Progenitor cell of endocrine pancreas (in vitro differentiated cells): Measurements from ENCODE around the gene PFKP. TPM values are rescaled to one million over a fixed set of nuclear protein-coding genes. Genes with fewer than 3 reads are reported as not detected.

Experiments
- DNase-seq: peaks from one replicate; pipeline ENCODE4 v3.0.0; 2021; ENCODE audit warnings: low spot score; ENCODE audit not compliant: unreplicated experiment
- H3K27ac Mint-ChIP-seq: 2 replicates; pipeline ENCODE4 v1.8.0; 2021; ENCODE audit warnings: mild to moderate bottlenecking, moderate library complexity, mixed read lengths
- H3K27me3 Mint-ChIP-seq: 2 replicates; pipeline ENCODE4 v1.8.0; 2021; ENCODE audit warnings: mixed read lengths
- H3K36me3 Mint-ChIP-seq: 2 replicates; pipeline ENCODE4 v1.8.0; 2022; ENCODE audit warnings: mixed read lengths; ENCODE audit not compliant: insufficient read depth
- H3K4me1 Mint-ChIP-seq: 2 replicates; pipeline ENCODE4 v1.8.0; 2021; ENCODE audit warnings: low read depth, mixed read lengths
- H3K4me3 Mint-ChIP-seq: 2 replicates; pipeline ENCODE4 v1.8.0; 2021; ENCODE audit warnings: low read depth, mild to moderate bottlenecking, moderate library complexity, mixed read lengths
- H3K9me3 Mint-ChIP-seq: 2 replicates; pipeline ENCODE4 v1.8.0; 2021; ENCODE audit warnings: low read depth, mixed read lengths
- CTCF ChIP-seq: fragments of 200-600 bp; sonication (generic); IDR thresholded peaks from one replicate; pipeline ENCODE4 v1.5.0; 2021; ENCODE audit warnings: antibody characterized with exemption, mild to moderate bottlenecking; ENCODE audit not compliant: unreplicated experiment
- total RNA-seq: library from RNA; stranded (reverse); gene quantifications from 2 replicates; pipeline ENCODE4 v1.2.1, GENCODE V29; 2021

The PFKP gene
- total RNA-seq, 1 donor from 2014 or later: 4.8 TPM

DNA sequence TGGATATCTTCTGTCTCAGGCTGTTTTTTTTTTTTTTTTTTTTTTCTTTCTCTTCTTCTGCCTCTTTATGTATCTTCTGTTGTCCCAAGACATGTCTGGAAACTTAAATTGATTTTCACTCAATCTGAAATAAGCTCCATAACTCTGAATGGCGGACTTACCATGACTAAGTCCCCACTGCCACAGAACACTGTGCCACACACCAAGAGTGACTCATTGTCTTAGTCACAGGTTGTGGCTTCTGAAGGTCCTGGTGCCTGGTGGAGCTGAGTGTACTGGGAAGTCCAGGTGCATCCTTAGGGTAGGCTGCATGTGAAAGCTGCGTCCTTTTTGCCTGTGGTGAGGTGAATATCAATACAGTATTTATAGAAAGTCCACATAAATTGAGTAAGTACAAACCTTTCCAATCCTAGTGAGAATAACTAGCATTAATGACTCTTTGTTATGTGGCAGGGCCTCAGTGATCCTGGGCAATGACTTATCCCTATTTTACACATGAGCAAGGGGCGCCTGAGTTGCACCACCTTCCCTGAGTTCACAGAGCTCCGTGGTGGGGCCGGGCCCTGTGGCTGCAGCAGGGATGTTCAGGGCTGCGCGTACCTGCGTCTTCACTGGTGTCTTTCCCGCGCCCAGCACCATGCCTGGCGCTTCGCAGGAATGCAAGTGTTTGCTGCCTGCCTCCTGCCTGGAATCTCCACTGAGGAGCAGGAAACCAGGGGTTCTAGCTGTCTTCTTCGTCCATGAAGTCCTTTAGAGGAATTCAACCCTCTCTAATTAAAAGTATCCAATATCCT is 4.3 kb downstream of the PFKP start:
- Mint-ChIP-seq H3K9me3 (no peaks in the 10 kb centered on the region), H3K4me1 (no peaks in the 10 kb centered on the region), H3K27me3 (peaks cover 61% of the 10 kb centered on the region), H3K4me3 (no peak overlapping the region), H3K36me3 (no peaks in the 10 kb centered on the region), H3K27ac (no peak overlapping the region)
- no peak for DNase-seq
- TF ChIP-seq CTCF: no peak

- TF ChIP-seq CTCF: no peak
- no peak overlapping the region for H3K27ac Mint-ChIP-seq
- H3K4me1 Mint-ChIP-seq: no peaks in the 10 kb centered on the region
- H3K9me3 Mint-ChIP-seq: no peaks in the 10 kb centered on the region
- H3K27me3 Mint-ChIP-seq: peaks cover 64% of the 10 kb centered on the region
- no peak overlapping the region for H3K4me3 Mint-ChIP-seq
- DNase-seq: no peak
- H3K36me3 Mint-ChIP-seq: no peaks in the 10 kb centered on the region
Observed at GRCh38 chr10:3072641-3073360, 5.5 kb downstream of the PFKP start.

DNA sequence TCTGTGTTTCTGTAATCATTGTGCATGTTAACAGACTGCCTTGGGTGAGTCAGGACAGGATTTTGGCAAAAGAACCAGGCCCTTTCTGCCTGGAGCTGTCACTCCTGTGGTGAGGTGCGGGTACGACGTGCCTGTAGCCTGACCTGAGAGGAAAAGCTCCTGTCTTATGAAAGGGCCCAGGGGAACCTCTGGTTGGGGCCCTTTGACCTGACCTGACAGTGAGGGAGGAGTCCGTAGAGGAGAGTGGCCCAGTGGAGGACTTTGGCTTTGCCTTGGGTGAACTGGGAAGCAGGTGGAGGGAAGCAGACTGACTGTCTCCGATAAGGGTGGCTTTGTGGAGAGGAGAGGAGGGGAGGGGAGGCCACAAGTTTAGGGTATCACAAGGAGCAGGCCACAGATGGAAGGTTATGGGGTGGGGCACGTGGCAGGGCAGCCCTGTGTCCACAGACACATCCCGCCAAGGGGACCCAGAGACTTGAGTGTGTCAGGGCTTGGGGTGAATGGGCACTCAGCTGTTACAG is 6.9 kb downstream of the PFKP start:
- Mint-ChIP-seq H3K4me3 (no peak overlapping the region), H3K27me3 (peaks cover 55% of the 10 kb centered on the region), H3K9me3 (no peaks in the 10 kb centered on the region), H3K36me3 (no peaks in the 10 kb centered on the region), H3K27ac (no peak overlapping the region), H3K4me1 (no peaks in the 10 kb centered on the region)
- DNase-seq: no peak
- no peak for TF ChIP-seq CTCF

- no peak overlapping the region for H3K27ac Mint-ChIP-seq
- no peak for DNase-seq
- no peaks in the 10 kb centered on the region for H3K9me3 Mint-ChIP-seq
- no peaks in the 10 kb centered on the region for H3K4me1 Mint-ChIP-seq
- TF ChIP-seq CTCF: no peak
- no peak overlapping the region for H3K4me3 Mint-ChIP-seq
- H3K27me3 Mint-ChIP-seq: peaks cover 46% of the 10 kb centered on the region
- no peaks in the 10 kb centered on the region for H3K36me3 Mint-ChIP-seq
Observed at GRCh38 chr10:3074985-3075600, 7.7 kb downstream of the PFKP start.

DNA sequence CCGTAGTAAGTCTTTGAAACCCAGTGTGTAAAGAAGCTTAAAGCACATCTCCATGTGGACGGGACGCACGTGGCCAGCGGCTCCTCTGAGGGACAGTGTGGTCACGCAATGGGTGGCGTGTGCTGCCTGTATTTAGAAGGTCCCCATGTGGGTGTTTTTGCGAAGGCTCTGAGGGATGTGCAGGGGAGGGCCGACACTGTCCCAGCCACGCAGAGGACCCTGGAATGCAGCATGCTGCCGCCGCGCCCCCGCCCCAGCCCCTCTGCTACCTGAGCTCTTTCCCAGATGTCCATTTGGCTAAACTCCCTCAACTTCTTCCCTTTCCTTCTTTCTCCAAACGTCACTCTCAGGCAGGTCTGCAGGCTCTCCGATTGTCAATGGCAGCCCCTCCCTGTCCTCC is 8.8 kb downstream of the PFKP start:
- TF ChIP-seq CTCF: no peak
- no peak overlapping the region for H3K4me3 Mint-ChIP-seq
- H3K36me3 Mint-ChIP-seq: no peaks in the 10 kb centered on the region
- H3K27ac Mint-ChIP-seq: no peak overlapping the region
- H3K27me3 Mint-ChIP-seq: peaks cover 44% of the 10 kb centered on the region
- no peak for DNase-seq
- H3K4me1 Mint-ChIP-seq: no peaks in the 10 kb centered on the region
- no peaks in the 10 kb centered on the region for H3K9me3 Mint-ChIP-seq
